Activated CD4-positive, CD25-positive, alpha-beta regulatory T cell (primary cell): Measurements from ENCODE around the gene SPDYE8.
"Not testable (repeated sequence)": the region's sequence is repeated elsewhere in the genome, so short reads cannot be mapped to it uniquely, and the experiment has no call there.

Experiments used
- DNase-seq, 4 experiments: peaks; one replicate each; lab custom pipeline; 2025; lab: John Stamatoyannopoulos, UW

SPDYE8 gene

DNA sequence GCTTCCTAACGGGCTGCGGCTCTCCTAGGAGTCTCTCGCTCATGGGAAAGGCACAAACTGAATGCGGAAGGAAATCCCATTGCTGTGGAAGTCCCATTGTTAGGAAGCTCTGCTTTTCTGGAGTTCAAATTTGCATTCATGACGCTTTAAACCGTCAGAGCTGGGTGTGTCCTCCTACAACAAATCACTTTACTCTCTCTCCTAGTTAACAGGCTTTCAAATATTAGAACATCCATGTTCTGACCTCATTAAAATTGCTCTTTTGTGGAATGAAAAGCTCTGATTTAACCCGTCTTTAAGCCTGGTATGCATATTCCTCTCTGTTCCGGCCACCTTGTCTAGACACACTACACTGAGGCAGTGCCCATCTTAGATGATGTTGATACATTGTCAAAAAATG is at the start of gene SPDYE8:
Gene SPDYE8, minus strand, starts transcription at position 101 of the 400 bp plus-strand sequence. CDS start 1,800 bp downstream, outside the sequence.
- not testable (repeated sequence) for DNase-seq

- DNase-seq, result not testable (repeated sequence)
Measured at GRCh38 chr7:73057811-73058210, 28.2 kb upstream of the SPDYE8 start, which contains the start of gene SPDYE11. SPDYE11 (minus strand) TSS chr7:73057911; CDS start chr7:73056111, 1,800 bp downstream.

- DNase-seq, result not testable (repeated sequence)
Measured at GRCh38 chr7:73006491-73006890, 23.1 kb downstream of the SPDYE8 start.

DNA sequence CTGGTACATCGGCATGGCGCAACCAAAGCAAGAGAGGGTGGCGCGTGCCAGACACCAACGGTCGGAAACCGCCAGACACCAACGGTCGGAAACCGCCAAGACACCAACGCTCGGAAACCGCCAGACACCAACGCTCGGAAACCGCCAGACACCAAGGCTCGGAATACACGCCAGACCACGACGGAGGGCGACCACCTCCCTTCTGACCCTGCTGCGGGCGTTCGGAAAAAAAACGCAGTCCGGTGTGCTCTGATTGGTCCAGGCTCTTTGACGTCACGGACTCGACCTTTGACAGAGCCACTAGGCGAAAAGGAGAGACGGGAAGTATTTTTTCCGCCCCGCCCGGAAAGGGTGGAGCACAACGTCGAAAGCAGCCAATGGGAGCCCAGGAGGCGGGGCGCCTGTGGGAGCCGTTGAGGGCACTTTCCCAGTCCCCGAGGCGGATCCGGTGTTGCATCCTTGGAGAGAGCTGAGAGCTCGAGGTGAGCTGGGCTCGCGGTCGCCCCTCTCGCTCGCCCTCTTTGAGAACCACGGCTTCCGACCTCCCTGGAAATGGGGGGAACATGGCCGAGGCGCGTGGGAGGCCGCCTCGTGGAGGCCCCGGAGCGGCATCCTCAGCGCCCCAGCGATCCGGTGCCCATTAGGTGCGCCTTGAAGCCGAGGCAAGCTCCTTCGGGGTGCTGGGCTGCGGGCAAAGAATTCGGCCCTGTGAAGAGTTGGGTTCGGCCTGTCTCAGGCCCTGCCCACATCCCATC is 23.7 kb downstream of the SPDYE8 start:
- not testable (repeated sequence) for DNase-seq

DNA sequence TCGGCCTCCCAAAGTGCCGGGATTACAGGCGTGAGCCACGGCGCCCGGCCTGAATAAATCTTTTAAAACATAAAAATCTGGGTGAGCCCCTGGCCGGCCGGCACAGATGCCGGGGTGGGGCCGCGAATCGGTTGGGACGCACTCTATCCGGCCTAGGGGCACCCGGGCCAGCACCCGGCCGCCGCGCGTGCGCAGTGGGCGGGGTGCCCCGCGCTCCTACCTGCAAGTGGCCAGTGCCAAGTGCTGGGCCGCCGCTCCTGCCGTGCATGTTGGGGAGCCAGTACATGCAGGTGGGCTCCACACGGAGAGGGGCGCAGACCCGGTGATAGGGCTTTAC is 24.2 kb downstream of the SPDYE8 start:
- not testable (repeated sequence) for DNase-seq

GRCh38 chr7:72997887-72998468 is 31.6 kb downstream of the SPDYE8 start:
- DNase-seq, result not testable (repeated sequence)

- DNase-seq, result not testable (repeated sequence)
Measured at GRCh38 chr7:72997447-72997846, 32.1 kb downstream of the SPDYE8 start.

GRCh38 chr7:72995484-72995883 is 34.1 kb downstream of the SPDYE8 start:
- DNase-seq, result not testable (repeated sequence)

GRCh38 chr7:72990146-72990913 is 39.2 kb downstream of the SPDYE8 start:
- not testable (repeated sequence) for DNase-seq

DNA sequence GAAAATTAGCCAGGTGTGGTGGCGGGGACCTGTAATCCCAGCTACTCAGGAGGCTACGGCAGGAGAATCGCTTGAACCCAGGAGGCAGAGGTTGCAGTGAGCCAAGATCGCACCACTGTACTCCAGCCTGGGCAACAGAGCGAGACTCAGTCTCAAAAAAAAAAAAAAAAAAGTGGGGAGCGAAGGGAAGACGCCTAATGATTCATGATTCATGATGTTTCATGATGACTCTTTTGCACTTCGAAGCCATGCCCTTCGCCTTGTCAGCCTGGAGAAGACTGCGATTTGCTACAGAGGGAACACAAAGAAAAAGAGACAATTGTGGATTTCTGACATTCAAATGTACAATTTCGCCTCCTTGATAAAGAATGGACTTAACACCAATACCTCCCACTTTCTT is 47.5 kb downstream of the SPDYE8 start:
- not testable (repeated sequence) for DNase-seq

GRCh38 chr7:72980382-72980781 is 49.2 kb downstream of the SPDYE8 start:
- DNase-seq, result not testable (repeated sequence)

DNA sequence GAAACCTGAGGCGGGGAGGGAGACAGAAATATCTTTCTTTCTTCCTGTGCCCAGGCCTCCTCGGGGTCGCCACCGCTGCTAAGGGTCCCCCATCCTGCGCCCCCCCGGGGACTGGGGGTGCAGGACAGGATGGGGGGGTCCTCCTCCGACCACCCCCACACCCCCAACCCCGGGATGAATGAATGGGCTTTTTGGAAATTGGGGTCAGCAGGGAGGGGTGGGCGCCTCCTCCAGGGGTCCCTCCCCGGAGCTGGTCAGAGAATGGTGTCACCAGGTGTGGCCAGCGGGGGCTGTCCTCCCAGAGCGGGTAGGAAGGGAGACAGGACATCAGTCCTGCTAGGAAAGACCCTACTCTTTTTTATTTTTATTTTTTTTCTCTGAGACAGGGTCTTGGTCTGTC is 53.1 kb downstream of the SPDYE8 start:
- not testable (repeated sequence) for DNase-seq

GRCh38 chr7:72975656-72976286 is 53.8 kb downstream of the SPDYE8 start:
- not testable (repeated sequence) for DNase-seq

DNA sequence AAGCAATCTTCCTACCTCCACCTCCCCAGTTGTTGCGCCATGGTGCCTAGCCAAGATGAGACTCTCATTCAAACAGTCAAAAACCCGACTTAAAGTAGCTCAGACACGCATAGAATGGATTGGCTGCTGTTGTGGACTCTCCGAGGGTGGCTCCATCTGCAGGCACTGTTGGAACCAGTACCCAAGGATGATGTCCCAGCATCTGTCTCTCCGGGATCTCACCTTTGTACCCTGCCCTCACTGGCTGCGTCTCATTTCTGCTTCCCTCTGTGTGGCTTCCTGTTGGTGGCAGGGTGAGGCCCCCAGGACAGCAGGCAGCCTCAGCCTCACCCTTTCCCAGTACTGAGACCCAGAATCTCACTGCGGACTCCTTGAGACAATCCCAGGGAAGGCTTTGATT is 54.8 kb downstream of the SPDYE8 start:
- not testable (repeated sequence) for DNase-seq

DNA sequence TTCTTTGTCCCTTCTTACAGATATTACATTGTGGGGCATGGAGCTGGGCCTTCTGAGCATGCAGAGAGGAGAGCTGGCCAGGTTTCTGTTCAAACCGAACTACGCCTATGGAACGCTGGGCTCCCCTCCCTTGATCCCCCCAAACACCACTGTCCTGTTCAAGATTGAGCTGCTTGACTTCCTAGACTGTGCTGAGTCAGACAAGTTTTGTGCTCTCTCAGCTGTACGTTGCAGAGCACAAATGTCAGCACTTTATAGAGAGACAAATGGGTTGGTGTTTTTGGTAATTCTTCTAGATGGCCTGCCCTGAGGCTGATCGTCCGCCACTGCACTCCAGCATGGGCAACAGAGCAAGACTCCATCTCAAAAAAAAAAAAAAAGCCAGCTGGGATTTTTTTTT is 58.1 kb downstream of the SPDYE8 start:
- not testable (repeated sequence) for DNase-seq
